Measurements from ENCODE around the gene EFHC2. TPM values are rescaled to one million over a fixed set of nuclear protein-coding genes. Genes with fewer than 3 reads are reported as not detected.

Gene EFHC2
- total RNA-seq, 1 experiment from 2014 or later: 0.28 TPM

- ATAC-seq (no peak), DNase-seq (ENCODE audit: low read depth, low spot score) (no peak)
- Histone ChIP-seq H3K36me3 (ENCODE audit: control insufficient read depth, insufficient read depth, low read length) (no peaks in the 10 kb centered on the region), H3K27me3 (ENCODE audit: control insufficient read depth, insufficient read depth, low read length) (no peaks in the 10 kb centered on the region), H3K4me1 (ENCODE audit: control insufficient read depth, insufficient read depth, low read length) (no peaks in the 10 kb centered on the region), H3K27ac (ENCODE audit: low read length) (no peak overlapping the region), H3K4me3 (ENCODE audit: low read depth in 2 of 2, low read length in 2 of 2) (no peak overlapping the region), H3K9me3 (ENCODE audit: control insufficient read depth, insufficient read depth, low read depth, low read length) (no peaks in the 10 kb centered on the region)
- POLR2A ChIA-PET: no interaction called here
- TF ChIP-seq POLR2AphosphoS5 (IDR thresholded peaks at IDR 0.05; ENCODE audit: low read depth, low read length) (no peak), CTCF (IDR thresholded peaks at IDR 0.05) (no peak), REST (IDR thresholded peaks at IDR 0.05; ENCODE audit: insufficient read depth in 1 of 2, low read depth in 2 of 2, low read length in 1 of 2) (no peak)
- CTCF ChIA-PET: no interaction called here
- in situ Hi-C loops (cut with HindIII; ENCODE audit: low pct_unique_long_range_greater_than_20kb, low sequenced_read_pairs): no loop called here
- no TSS peak for BruUV-seq (replicated peaks)
- intact Hi-C loops (cut with micrococcal nuclease; ENCODE audit: unreplicated experiment): no loop called here
These were observed 115.5 kb downstream of the EFHC2 start for GRCh38 chrX:44227991-44228390.

GRCh38 chrX:44225667-44226066 lies 117.8 kb downstream of the EFHC2 start:
- Histone ChIP-seq H3K4me3 (ENCODE audit: low read depth in 2 of 2, low read length in 2 of 2) (no peak overlapping the region), H3K27me3 (ENCODE audit: control insufficient read depth, insufficient read depth, low read length) (no peaks in the 10 kb centered on the region), H3K4me1 (ENCODE audit: control insufficient read depth, insufficient read depth, low read length) (no peaks in the 10 kb centered on the region), H3K36me3 (ENCODE audit: control insufficient read depth, insufficient read depth, low read length) (no peaks in the 10 kb centered on the region), H3K27ac (ENCODE audit: low read length) (no peak overlapping the region), H3K9me3 (ENCODE audit: control insufficient read depth, insufficient read depth, low read depth, low read length) (no peaks in the 10 kb centered on the region)
- in situ Hi-C loops (cut with HindIII; ENCODE audit: low pct_unique_long_range_greater_than_20kb, low sequenced_read_pairs): no loop called here
- ATAC-seq (no peak), DNase-seq (ENCODE audit: low read depth, low spot score) (no peak)
- TF ChIP-seq CTCF (IDR thresholded peaks at IDR 0.05) (no peak), TCF7L2 (IDR thresholded peaks at IDR 0.05; ENCODE audit: low read depth, low read length) (no peak), SIN3A (IDR thresholded peaks at IDR 0.05; ENCODE audit: borderline replicate concordance, insufficient read depth, low read depth, low read length) (no peak), POLR2AphosphoS5 (IDR thresholded peaks at IDR 0.05; ENCODE audit: low read depth, low read length) (no peak), REST (IDR thresholded peaks at IDR 0.05; ENCODE audit: insufficient read depth in 1 of 2, low read depth in 2 of 2, low read length in 1 of 2) (no peak)
- ChIA-PET POLR2A (no interaction called here), CTCF (no interaction called here)
- BruUV-seq (replicated peaks): no TSS peak
- intact Hi-C loops (cut with micrococcal nuclease; ENCODE audit: unreplicated experiment): no loop called here
